Common myeloid progenitor, CD34-positive (primary cell): ENCODE measurements around the gene ATXN2L.

Experiments
- CTCF ChIA-PET: fragments of 350-600 bp; sonication (Branson Sonifier 250); formaldehyde crosslinking; loops from one replicate; lab custom pipeline; 2021; ENCODE audit warnings: antibody characterized with exemption; lab: Charles Lee
- POLR2A ChIA-PET: fragments of 350-600 bp; sonication (Branson Sonifier 250); formaldehyde crosslinking; loops from one replicate; lab custom pipeline; 2021; ENCODE audit warnings: antibody characterized with exemption; lab: Charles Lee
- DNase-seq, 3 donors: peaks; one replicate each; pipeline versions ENCODE4 v3.0.0 to v3.0.0-alpha.2; 2013
- H3K27ac ChIP-seq, 2 experiments: 1 replicate in 1 of 2; 2 replicates in 1 of 2; pipeline ENCODE4 v1.7.0; 2013; ENCODE audit warnings: inconsistent platforms in 2 of 2, low read length in 2 of 2, mild to moderate bottlenecking in 2 of 2, low read depth in 1 of 2, moderate library complexity in 1 of 2; ENCODE audit not compliant: severe bottlenecking in 2 of 2, insufficient read depth in 1 of 2, poor library complexity in 1 of 2
- H3K27me3 ChIP-seq, 5 experiments: replicated peaks in 2 of 5; 1 replicate in 3 of 5; 2 replicates in 2 of 5; pipeline versions ENCODE4 v1.6.1 to v1.7.0; 2013; ENCODE audit warnings: low read length in 4 of 5, mild to moderate bottlenecking in 2 of 5, moderate library complexity in 2 of 5, inconsistent platforms in 1 of 5; ENCODE audit not compliant: insufficient read depth in 5 of 5, control insufficient read depth in 4 of 5
- H3K36me3 ChIP-seq, 4 experiments: 1 replicate in 2 of 4; 2 replicates in 2 of 4; pipeline versions ENCODE4 v1.6.1 to v1.7.0; 2013; ENCODE audit warnings: low read length in 3 of 4, control low read depth in 1 of 4, mild to moderate bottlenecking in 1 of 4; ENCODE audit not compliant: control insufficient read depth in 4 of 4, insufficient read depth in 4 of 4
- H3K4me1 ChIP-seq, 4 experiments: 1 replicate in 3 of 4; 2 replicates in 1 of 4; pipeline versions ENCODE4 v1.6.1 to v1.7.1; 2013; ENCODE audit warnings: low read length in 3 of 4, mild to moderate bottlenecking in 3 of 4, control low read depth in 1 of 4, inconsistent platforms in 1 of 4, moderate library complexity in 1 of 4; ENCODE audit not compliant: control insufficient read depth in 4 of 4, insufficient read depth in 4 of 4; ENCODE audit errors: control extremely low read depth in 1 of 4
- H3K4me3 ChIP-seq, 7 experiments: 1 replicate in 4 of 7; 2 replicates in 3 of 7; pipeline versions ENCODE4 v1.5.1 to v1.7.0; 2013; ENCODE audit warnings: mild to moderate bottlenecking in 7 of 7, low read length in 6 of 7, moderate library complexity in 6 of 7, inconsistent platforms in 2 of 7, low read depth in 2 of 7, control low read depth in 1 of 7; ENCODE audit not compliant: insufficient read depth in 4 of 7, control insufficient read depth in 1 of 7; ENCODE audit errors: extremely low read depth in 1 of 7
- H3K9me3 ChIP-seq, 5 experiments: 1 replicate in 4 of 5; 2 replicates in 1 of 5; pipeline versions ENCODE4 v1.6.1 to v1.7.1; 2013; ENCODE audit warnings: low read length in 4 of 5, mild to moderate bottlenecking in 2 of 5, inconsistent platforms in 1 of 5, low read depth in 1 of 5, moderate library complexity in 1 of 5; ENCODE audit not compliant: control insufficient read depth in 4 of 5, insufficient read depth in 2 of 5; ENCODE audit errors: control extremely low read depth in 1 of 5
- WGBS: methylation state at CpG from one replicate; pipeline ENCODE4 v1.1.5; 2013; ENCODE audit not compliant: insufficient coverage; 5-methylcytosine and 5-hydroxymethylcytosine counted together

ATXN2L gene

DNA sequence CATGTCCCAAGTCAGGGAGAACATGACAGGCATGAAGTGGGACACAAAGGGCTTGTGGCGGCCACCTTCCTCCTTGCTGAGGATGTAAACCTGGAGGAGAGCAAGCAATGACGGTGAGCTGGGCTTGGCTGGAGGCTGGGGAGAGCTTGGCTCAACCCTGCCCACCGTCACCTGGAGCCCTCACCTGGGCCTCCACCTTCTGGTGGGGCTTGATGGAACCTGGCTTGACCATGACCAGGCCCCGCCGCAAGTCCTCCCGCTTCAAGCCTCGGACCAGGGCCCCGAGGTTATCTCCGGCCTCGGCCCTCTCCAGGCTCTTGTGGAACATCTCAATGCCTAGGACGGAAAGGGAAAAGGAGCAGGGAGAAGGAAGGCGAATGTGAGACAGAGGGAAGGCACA is 21.0 kb downstream of the ATXN2L start:
- Histone ChIP-seq H3K9me3 (no peaks in the 10 kb centered on the region), H3K27me3 (no peaks in the 10 kb centered on the region), H3K4me3 (no peak overlapping the region), H3K27ac (no peak overlapping the region), H3K4me1 (peaks cover 4 to 25% (median 25%) of the 10 kb centered on the region in 4 experiments), H3K36me3 (peaks cover 17 to 41% (median 26%) of the 10 kb centered on the region in 4 experiments)
- ChIA-PET POLR2A (interaction anchor here (1.2 kb wide), 2 partner anchors 17 to 19 kb away, joined by 3 to 4 read pairs; no protein-coding TSS in a partner anchor), CTCF (interaction anchor here (1.7 to 3.4 kb wide), 3 partner anchors 12 to 101 kb away, joined by 4 to 11 read pairs (median 8); no protein-coding TSS in a partner anchor)
- DNase-seq: no peak
- 96% methylated on average over 11 of the region's 12 CpGs for WGBS

- POLR2A ChIA-PET: interaction anchor here (1.2 kb wide), 2 partner anchors 18 to 19 kb away, joined by 3 to 4 read pairs; no protein-coding TSS in a partner anchor
- Histone ChIP-seq H3K27me3 (no peaks in the 10 kb centered on the region), H3K36me3 (peaks cover 17 to 36% (median 25%) of the 10 kb centered on the region in 4 experiments), H3K4me3 (no peak overlapping the region), H3K27ac (peak overlapping the region in 1 of 2 experiments; percentile 90), H3K9me3 (no peaks in the 10 kb centered on the region), H3K4me1 (peaks cover 4 to 25% (median 25%) of the 10 kb centered on the region in 4 experiments)
- no peak for DNase-seq
- 96% methylated on average over 18 of the region's 19 CpGs for WGBS
- CTCF ChIA-PET: interaction anchor here (1.2 to 3.4 kb wide), 5 partner anchors 12 to 101 kb away, joined by 4 to 11 read pairs (median 4); partner anchors contain the start of gene SH2B1
These were observed 21.6 kb downstream of the ATXN2L start for GRCh38 chr16:28844226-28844885.

DNA sequence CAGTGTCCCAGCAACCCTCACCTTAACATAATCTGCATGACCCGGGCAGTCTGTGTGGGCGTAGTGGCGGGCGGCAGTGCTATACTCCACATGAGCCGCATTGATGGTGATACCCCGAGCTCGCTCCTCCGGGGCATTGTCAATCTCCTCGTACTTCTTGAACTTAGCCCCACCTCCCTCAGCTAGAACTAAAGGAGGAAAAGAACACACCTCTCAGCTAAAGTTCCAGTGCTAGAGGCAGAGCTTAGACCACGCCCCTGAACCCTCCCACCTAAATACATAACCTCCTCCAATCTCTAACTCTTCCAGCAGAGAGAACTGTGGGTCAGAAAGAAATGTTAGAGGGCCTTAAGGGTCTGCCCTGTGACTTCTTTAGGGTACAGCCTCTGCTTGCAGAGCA is 22.5 kb downstream of the ATXN2L start:
- H3K27ac ChIP-seq: peak overlapping the region in 1 of 2 experiments; percentile 90
- DNase-seq: peak in 2 of 3 donors; percentile 46 to 48

DNA sequence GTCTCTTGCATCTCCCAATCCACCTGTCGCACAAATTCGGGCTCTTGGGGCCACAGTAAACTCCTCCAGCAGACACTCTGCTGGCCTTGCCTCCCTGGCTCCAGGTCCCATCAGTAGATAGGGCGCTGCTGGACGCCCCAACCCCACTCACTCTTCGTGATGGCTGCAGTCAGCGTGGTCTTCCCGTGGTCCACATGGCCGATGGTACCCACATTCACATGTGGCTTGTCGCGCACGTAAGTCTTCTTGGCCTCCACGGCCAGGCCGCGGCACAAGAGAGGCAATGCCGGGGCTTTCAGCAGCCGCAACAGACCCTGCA is 22.9 kb downstream of the ATXN2L start:
- Histone ChIP-seq H3K36me3 (peaks cover 17 to 36% (median 25%) of the 10 kb centered on the region in 4 experiments), H3K27me3 (no peaks in the 10 kb centered on the region), H3K27ac (peak overlapping the region; percentile 79 to 90), H3K4me1 (peaks cover 4 to 25% (median 22%) of the 10 kb centered on the region in 4 experiments), H3K4me3 (peak overlapping the region; percentile 85 to 97 (median 93)), H3K9me3 (no peaks in the 10 kb centered on the region)
- CTCF ChIA-PET: interaction anchor here (0.8 to 3.4 kb wide), 7 partner anchors 8 to 24 kb away, joined by 3 to 15 read pairs (median 10); partner anchors contain the start of gene SH2B1
- WGBS: under 1% methylated on average over 16 of the region's 16 CpGs
- POLR2A ChIA-PET: interaction anchor here (0.8 to 2.6 kb wide), 7 partner anchors 9 to 80 kb away, joined by 3 to 20 read pairs (median 3); partner anchors contain the start of genes ATXN2L, RABEP2 and SH2B1
- DNase-seq: peak in 2 of 3 donors; percentile 40 to 67

More for the DNA sequence above, 22.5 kb downstream of the ATXN2L start:
- CTCF ChIA-PET: interaction anchor here (0.7 to 3.4 kb wide), 6 partner anchors 7 to 33 kb away, joined by 3 to 11 read pairs (median 4); partner anchors contain the start of gene SH2B1
- H3K4me3 ChIP-seq: peak overlapping the region; percentile 85 to 97 (median 93)
- no peaks in the 10 kb centered on the region for H3K9me3 ChIP-seq
- POLR2A ChIA-PET: interaction anchor here (0.8 to 2.6 kb wide), 5 partner anchors 9 to 22 kb away, joined by 3 to 20 read pairs (median 4); partner anchors contain the start of genes ATXN2L and SH2B1
- H3K4me1 ChIP-seq: peaks cover 4 to 25% (median 22%) of the 10 kb centered on the region in 4 experiments
- no peaks in the 10 kb centered on the region for H3K27me3 ChIP-seq
- WGBS: 63% methylated on average over 9 of the region's 10 CpGs
- H3K36me3 ChIP-seq: peaks cover 17 to 36% (median 25%) of the 10 kb centered on the region in 4 experiments

DNA sequence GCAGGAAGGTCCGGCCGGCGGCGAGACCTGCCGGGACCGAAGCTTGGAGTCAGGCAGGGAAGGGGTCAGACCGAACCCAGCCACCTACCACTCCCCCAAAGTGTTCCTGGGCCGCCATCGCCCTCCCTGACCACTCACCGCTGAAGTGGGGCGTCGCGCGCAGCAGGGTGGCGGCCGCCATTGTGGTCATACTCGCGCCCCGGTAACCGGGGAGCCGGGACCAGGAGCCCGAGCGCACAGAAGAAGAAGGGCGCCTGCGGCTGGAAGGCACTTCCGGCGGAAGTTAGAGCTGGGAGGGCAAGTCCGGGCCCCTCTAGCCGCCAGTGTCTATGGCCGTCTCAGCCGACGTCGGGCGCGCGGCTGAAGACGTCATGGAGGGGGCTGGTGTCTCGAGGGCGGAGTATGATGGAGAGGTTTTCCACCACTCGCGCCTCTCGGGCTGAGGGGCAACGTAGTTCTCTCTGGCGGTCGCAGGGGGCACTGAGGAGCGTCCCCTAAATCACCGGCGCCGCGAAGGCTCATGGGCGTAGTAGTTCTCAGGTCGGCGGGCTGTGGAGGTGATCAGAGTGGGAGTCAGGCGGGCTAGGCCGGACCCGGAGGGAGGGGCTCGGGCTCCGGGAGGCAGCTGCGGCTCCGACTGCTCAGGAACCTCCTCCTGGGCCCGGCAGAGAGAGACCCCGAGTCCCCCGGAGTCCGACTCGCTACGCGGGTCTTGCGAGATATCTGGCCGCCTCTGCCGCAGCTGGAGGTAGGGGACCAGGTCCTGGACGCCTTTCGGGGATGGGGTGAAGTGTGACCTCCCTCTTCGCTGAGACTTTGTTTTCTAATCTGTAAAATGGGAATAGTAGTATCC is 23.5 kb downstream of the ATXN2L start, which contains the start of gene TUFM:
Gene TUFM (minus strand): TSS at position 269 of the 853 bp plus-strand sequence. CDS start 79 bp downstream, at position 190.
- no peaks in the 10 kb centered on the region for H3K9me3 ChIP-seq
- no peaks in the 10 kb centered on the region for H3K27me3 ChIP-seq
- POLR2A ChIA-PET: interaction anchor here (0.8 to 2.6 kb wide), 7 partner anchors 10 to 79 kb away, joined by 3 to 20 read pairs (median 3); partner anchors contain the start of genes ATXN2L, RABEP2 and SH2B1
- CTCF ChIA-PET: interaction anchor here (0.8 to 4.0 kb wide), 8 partner anchors 8 to 98 kb away, joined by 3 to 16 read pairs (median 10); partner anchors contain the start of gene SH2B1
- under 1% methylated on average over 60 of the region's 73 CpGs for WGBS
- H3K27ac ChIP-seq: peak within 1 kb of the TSS; percentile 79 to 90
- H3K4me3 ChIP-seq: peak within 1 kb of the TSS; percentile 85 to 97 (median 93)
- H3K4me1 ChIP-seq: peaks cover 4 to 25% (median 22%) of the 10 kb centered on the region in 4 experiments
- peaks cover 14 to 36% (median 24%) of the 10 kb centered on the region in 4 experiments for H3K36me3 ChIP-seq
- DNase-seq: peak; percentile 99

- H3K4me3 ChIP-seq: peak overlapping the region; percentile 85 to 97 (median 93)
- CTCF ChIA-PET: interaction anchor here (1.0 to 4.0 kb wide), 7 partner anchors 8 to 98 kb away, joined by 3 to 16 read pairs (median 11); partner anchors contain the start of gene SH2B1
- no peak for DNase-seq
- no peaks in the 10 kb centered on the region for H3K9me3 ChIP-seq
- POLR2A ChIA-PET: interaction anchor here (1.3 to 2.6 kb wide), 3 partner anchors 16 to 25 kb away, joined by 3 to 20 read pairs (median 5); partner anchors contain the start of gene SH2B1
- H3K4me1 ChIP-seq: peaks cover 4 to 25% (median 22%) of the 10 kb centered on the region in 4 experiments
- H3K27ac ChIP-seq: peak overlapping the region; percentile 65 to 90
- H3K36me3 ChIP-seq: peaks cover 14 to 34% (median 23%) of the 10 kb centered on the region in 4 experiments
- WGBS: 45% methylated on average over 4 of the region's 5 CpGs
- H3K27me3 ChIP-seq: no peaks in the 10 kb centered on the region
These were observed 24.1 kb downstream of the ATXN2L start for GRCh38 chr16:28846933-28847273.
